Activated CD4-positive, alpha-beta T cell treated with anti-CD3 and anti-CD28 coated beads, Interleukin-2, amount 50 U/mL, for 4 hours (primary cell): ENCODE measurements around the gene CD302.
"Not testable (repeated sequence)": the region's sequence is repeated elsewhere in the genome, so short reads cannot be mapped to it uniquely, and the experiment has no call there.

Experiments
- DNase-seq, 2 experiments: peaks; one replicate each; pipeline ENCODE4 v3.0.0-alpha.2; 2020

Gene CD302

GRCh38 chr2:159744363-159744762, 53.6 kb downstream of the CD302 start:
- DNase-seq, result no peak

GRCh38 chr2:159742846-159743245, 55.2 kb downstream of the CD302 start:
- DNase-seq, result no peak

- no peak for DNase-seq
These were observed 59.3 kb downstream of the CD302 start for GRCh38 chr2:159738509-159739390.

GRCh38 chr2:159737917-159738296, 60.1 kb downstream of the CD302 start:
- DNase-seq, result no peak

- no peak for DNase-seq
These were observed 60.6 kb downstream of the CD302 start for GRCh38 chr2:159737292-159737916.

GRCh38 chr2:159736048-159736447, 62.0 kb downstream of the CD302 start:
- no peak for DNase-seq

- DNase-seq, result no peak
These were observed 62.4 kb downstream of the CD302 start for GRCh38 chr2:159735648-159736047.

- no peak for DNase-seq
These were observed 69.4 kb downstream of the CD302 start for GRCh38 chr2:159728629-159729028.

GRCh38 chr2:159725713-159726112, 72.3 kb downstream of the CD302 start:
- no peak for DNase-seq

- not testable (repeated sequence) for DNase-seq
These were observed 73.0 kb downstream of the CD302 start for GRCh38 chr2:159724795-159725572.

GRCh38 chr2:159722580-159722979, 75.4 kb downstream of the CD302 start:
- DNase-seq, result no peak

GRCh38 chr2:159720676-159721075, 77.3 kb downstream of the CD302 start:
- DNase-seq, result no peak
